ENCODE results near the gene MOB3C.
A peak's percentile ranks its signal among the peaks of the same experiment; 100 is the strongest.
"Not testable (repeated sequence)": the region's sequence is repeated elsewhere in the genome, so short reads cannot be mapped to it uniquely, and the experiment has no call there.

Gene MOB3C

GRCh38 chr1:46616277-46617107, at the start of gene MOB3C:
Gene MOB3C (minus strand): TSS chr1:46616811. CDS start chr1:46613321, 3,490 bp downstream.
- DNase-seq = peak; percentile 67

- no peak for DNase-seq
Observed at GRCh38 chr1:46665983-46666382, 49.4 kb upstream of the MOB3C start.

GRCh38 chr1:46662919-46663318, 46.3 kb upstream of the MOB3C start:
- not testable (repeated sequence) for DNase-seq

- not testable (repeated sequence) for DNase-seq
Observed at GRCh38 chr1:46660116-46660515, 43.5 kb upstream of the MOB3C start.

- no peak for DNase-seq
Observed at GRCh38 chr1:46659307-46659870, 42.8 kb upstream of the MOB3C start.

- DNase-seq = no peak
Observed at GRCh38 chr1:46657775-46658174, 41.2 kb upstream of the MOB3C start.

- DNase-seq = no peak
Observed at GRCh38 chr1:46656643-46657042, 40.0 kb upstream of the MOB3C start.

GRCh38 chr1:46655848-46656247, 39.2 kb upstream of the MOB3C start:
- no peak for DNase-seq

GRCh38 chr1:46654698-46655097, 38.1 kb upstream of the MOB3C start:
- not testable (repeated sequence) for DNase-seq

- DNase-seq = no peak
Observed at GRCh38 chr1:46654012-46654411, 37.4 kb upstream of the MOB3C start.

GRCh38 chr1:46653405-46653958, 36.9 kb upstream of the MOB3C start:
- no peak for DNase-seq

- no peak for DNase-seq
Observed at GRCh38 chr1:46652321-46653100, 35.9 kb upstream of the MOB3C start.

- not testable (repeated sequence) for DNase-seq
Observed at GRCh38 chr1:46651152-46651551, 34.5 kb upstream of the MOB3C start.

- DNase-seq = no peak
Observed at GRCh38 chr1:46650491-46650890, 33.9 kb upstream of the MOB3C start.

- DNase-seq = no peak
Observed at GRCh38 chr1:46649764-46650163, 33.2 kb upstream of the MOB3C start.

- DNase-seq = no peak
Observed at GRCh38 chr1:46647611-46648010, 31.0 kb upstream of the MOB3C start.

- DNase-seq = no peak
Observed at GRCh38 chr1:46646844-46647243, 30.2 kb upstream of the MOB3C start.

GRCh38 chr1:46646331-46646730, 29.7 kb upstream of the MOB3C start:
- DNase-seq = no peak

- no peak for DNase-seq
Observed at GRCh38 chr1:46645815-46646214, 29.2 kb upstream of the MOB3C start.

- no peak for DNase-seq
Observed at GRCh38 chr1:46643368-46643775, 26.8 kb upstream of the MOB3C start.

GRCh38 chr1:46642115-46642680, 25.6 kb upstream of the MOB3C start:
- no peak for DNase-seq

GRCh38 chr1:46639547-46639946, 22.9 kb upstream of the MOB3C start:
- DNase-seq = no peak

- no peak for DNase-seq
Observed at GRCh38 chr1:46638921-46639320, 22.3 kb upstream of the MOB3C start.
